ENCODE results near the gene CSF1R.
A peak's percentile ranks its signal among the peaks of the same experiment; 100 is the strongest.

The CSF1R gene

GRCh38 chr5:150120617-150121447 is 34.5 kb upstream of the CSF1R start:
- DNase-seq, result no peak

GRCh38 chr5:150120062-150120441 is 33.7 kb upstream of the CSF1R start:
- DNase-seq, result no peak

- DNase-seq, result no peak
Measured at GRCh38 chr5:150119421-150120061, 33.2 kb upstream of the CSF1R start.

GRCh38 chr5:150118561-150119229 is 32.3 kb upstream of the CSF1R start:
- no peak for DNase-seq

GRCh38 chr5:150117945-150118560 is 31.7 kb upstream of the CSF1R start:
- no peak for DNase-seq

- no peak for DNase-seq
Measured at GRCh38 chr5:150116667-150117400, 30.5 kb upstream of the CSF1R start.

- DNase-seq, result no peak
Measured at GRCh38 chr5:150114773-150115408, 28.5 kb upstream of the CSF1R start.

- DNase-seq, result no peak
Measured at GRCh38 chr5:150114102-150114641, 27.8 kb upstream of the CSF1R start.

- no peak for DNase-seq
Measured at GRCh38 chr5:150113047-150113744, 26.8 kb upstream of the CSF1R start.

GRCh38 chr5:150112201-150113046 is 26.1 kb upstream of the CSF1R start:
- no peak for DNase-seq

- DNase-seq, result no peak
Measured at GRCh38 chr5:150111122-150111521, 24.8 kb upstream of the CSF1R start.

GRCh38 chr5:150109921-150110320 is 23.6 kb upstream of the CSF1R start:
- DNase-seq, result no peak

- DNase-seq, result no peak
Measured at GRCh38 chr5:150108711-150109514, 22.6 kb upstream of the CSF1R start.

GRCh38 chr5:150107909-150108447 is 21.6 kb upstream of the CSF1R start:
- DNase-seq, result no peak

- DNase-seq, result peak; percentile 87 to 90
Measured at GRCh38 chr5:150106674-150107426, 20.5 kb upstream of the CSF1R start.

- DNase-seq, result no peak
Measured at GRCh38 chr5:150105928-150106615, 19.7 kb upstream of the CSF1R start.

GRCh38 chr5:150104550-150104870 is 18.2 kb upstream of the CSF1R start:
- DNase-seq, result no peak
